HCT116 (cell line): ENCODE results near the gene GAB4. TPM values are rescaled to one million over a fixed set of nuclear protein-coding genes. Genes with fewer than 3 reads are reported as not detected.

Source experiments
- ATAC-seq: fragments of 200-7000 bp; cut with Tn5 transposase; 2 replicates; pipeline ENCODE4 v1.9.1; 2020; ENCODE audit warnings: mild to moderate bottlenecking, moderate library complexity
- BruUV-seq: library from RNA; stranded (reverse); fragments of 400-500 nt; replicated peaks from 2 replicates; lab custom pipeline; 2021; lab: Mats Ljungman, UMichigan
- CTCF ChIA-PET: fragments of 300-600 bp; sonication (Branson Sonifier 250); formaldehyde crosslinking; loops from one replicate; lab custom pipeline; 2021; ENCODE audit warnings: antibody characterized with exemption; lab: Charles Lee
- POLR2A ChIA-PET: fragments of 300-600, 350-600 bp; sonication (Branson Sonifier 250); formaldehyde crosslinking; loops from one replicate; lab custom pipeline; 2021; ENCODE audit warnings: antibody characterized with exemption; lab: Charles Lee
- RAD21 ChIA-PET, 2 experiments: fragments of 300-600 bp; sonication (Branson Sonifier 250); formaldehyde crosslinking; loops; one replicate each; lab custom pipeline; 2023; ENCODE audit warnings: low total read pairs in 2 of 2; ENCODE audit not compliant: uncharacterized antibody in 2 of 2, unreplicated experiment in 2 of 2, low non-redundant PET in 1 of 2; lab: Charles Lee
- DNase-seq: peaks from one replicate; pipeline ENCODE4 v3.0.0-alpha.2; 2010; ENCODE audit warnings: low read depth, low spot score
- H2AFZ ChIP-seq: fragments of 200-600 bp; shearing (Covaris generic), sonication (generic); 2 replicates; pipeline ENCODE4 v1.6.1; 2017; ENCODE audit warnings: low read depth, mixed run types, mixed read lengths, antibody characterized with exemption, low read length; ENCODE audit not compliant: poor library complexity, severe bottlenecking
- H3K27ac ChIP-seq: 2 replicates; pipeline ENCODE4 v1.5.1; 2012; ENCODE audit warnings: low read depth, low read length
- H3K27me3 ChIP-seq: fragments of 200-600 bp; sonication (generic); 2 replicates; pipeline ENCODE4 v1.6.1; 2016; ENCODE audit warnings: mixed run types, low read length, mixed read lengths; ENCODE audit not compliant: insufficient read depth
- H3K36me3 ChIP-seq, 2 experiments: fragments of 200-500 bp in 1 of 2; fragments of 200-600 bp in 1 of 2; sonication (Bioruptor generic) in 1 of 2; sonication (generic) in 1 of 2; 2 replicates each; pipeline versions ENCODE4 v1.5.1 to v1.6.1; 2014 to 2016; ENCODE audit warnings: low read length in 2 of 2, inconsistent platforms in 1 of 2, mixed read lengths in 1 of 2, mixed run types in 1 of 2; ENCODE audit not compliant: insufficient read depth in 2 of 2, control insufficient read depth in 1 of 2
- H3K4me1 ChIP-seq, 2 experiments: fragments of 200-600 bp in 1 of 2; sonication (generic) in 1 of 2; 2 replicates each; pipeline versions ENCODE4 v1.5.1 to v1.6.1; 2012 to 2017; ENCODE audit warnings: low read length in 2 of 2, inconsistent platforms in 1 of 2, mild to moderate bottlenecking in 1 of 2, mixed read lengths in 1 of 2, mixed run types in 1 of 2, moderate library complexity in 1 of 2; ENCODE audit not compliant: insufficient read depth in 2 of 2, control insufficient read depth in 1 of 2
- H3K4me2 ChIP-seq: fragments of 200-600 bp; sonication (generic); 2 replicates; pipeline ENCODE4 v1.6.1; 2017; ENCODE audit warnings: mixed run types, low read length, mixed read lengths
- H3K4me3 ChIP-seq, 2 experiments: fragments of 200-600 bp in 1 of 2; sonication (generic) in 1 of 2; replicated peaks in 1 of 2; 2 replicates each; pipeline ENCODE4 v1.5.1; 2011 to 2016; ENCODE audit warnings: low read length in 2 of 2, control low read depth in 1 of 2, low read depth in 1 of 2, mild to moderate bottlenecking in 1 of 2, mixed read lengths in 1 of 2, mixed run types in 1 of 2
- H3K79me2 ChIP-seq: fragments of 200-600 bp; sonication (generic); 2 replicates; pipeline ENCODE4 v1.6.1; 2017; ENCODE audit warnings: mild to moderate bottlenecking, mixed run types, low read length, moderate library complexity, mixed read lengths; ENCODE audit not compliant: insufficient read depth
- H3K9ac ChIP-seq: fragments of 200-600 bp; sonication (generic); 2 replicates; pipeline ENCODE4 v1.6.1; 2016; ENCODE audit warnings: low read length, mixed read lengths
- H3K9me2 ChIP-seq: fragments of 200-600 bp; sonication (generic), shearing (Covaris generic); 2 replicates; pipeline ENCODE4 v1.6.1; 2017; ENCODE audit warnings: mixed run types, mild to moderate bottlenecking, moderate library complexity; ENCODE audit not compliant: insufficient read depth
- H3K9me3 ChIP-seq, 2 experiments: fragments of 200-500 bp in 1 of 2; fragments of 200-600 bp in 1 of 2; sonication (Bioruptor generic) in 1 of 2; sonication (generic) in 1 of 2; 2 replicates each; pipeline ENCODE4 v1.6.1; 2014 to 2017; ENCODE audit warnings: low read length in 2 of 2, mixed read lengths in 2 of 2, inconsistent platforms in 1 of 2, low read depth in 1 of 2, mild to moderate bottlenecking in 1 of 2, mixed run types in 1 of 2, moderate library complexity in 1 of 2; ENCODE audit not compliant: control insufficient read depth in 1 of 2, insufficient read depth in 1 of 2
- H4K20me1 ChIP-seq: fragments of 200-600 bp; sonication (generic), shearing (Covaris generic); 2 replicates; pipeline ENCODE4 v1.6.1; 2017; ENCODE audit warnings: mixed run types, mild to moderate bottlenecking, moderate library complexity; ENCODE audit not compliant: insufficient read depth
- CBX3 ChIP-seq: IDR thresholded peaks from 2 replicates; pipeline ENCODE4 v1.6.1; 2012; ENCODE audit warnings: low read depth
- CTCF ChIP-seq, 3 experiments: fragments of 200-600 bp in 1 of 3; sonication (generic) in 1 of 3; IDR thresholded peaks in 2 of 3; conservative IDR thresholded peaks in 1 of 3; 2 replicates each; pipeline ENCODE4 v1.5.1; 2012 to 2017; ENCODE audit warnings: low read depth in 2 of 3, low read length in 2 of 3, antibody characterized with exemption in 1 of 3, borderline replicate concordance in 1 of 3, control low read depth in 1 of 3, mild to moderate bottlenecking in 1 of 3, mixed read lengths in 1 of 3, mixed run types in 1 of 3, moderate library complexity in 1 of 3; ENCODE audit not compliant: insufficient read depth in 1 of 3
- EGR1 ChIP-seq: IDR thresholded peaks from 2 replicates; pipeline ENCODE4 v1.6.1; 2012; ENCODE audit warnings: low read depth
- ELF1 ChIP-seq: IDR thresholded peaks from 2 replicates; pipeline ENCODE4 v1.6.1; 2012; ENCODE audit warnings: low read depth, borderline replicate concordance
- EZH2phosphoT487 ChIP-seq: fragments of 200-600 bp; IDR thresholded peaks from 2 replicates; pipeline ENCODE4 v1.6.1; 2018; ENCODE audit warnings: antibody characterized with exemption, borderline replicate concordance
- FOSL1 ChIP-seq: IDR thresholded peaks from 2 replicates; pipeline ENCODE4 v1.6.1; 2012; ENCODE audit warnings: low read depth
- JUND ChIP-seq: IDR thresholded peaks from 2 replicates; pipeline ENCODE4 v1.6.1; 2012
- POLR2A ChIP-seq: IDR thresholded peaks from 2 replicates; pipeline ENCODE4 v1.7.0; 2011; ENCODE audit warnings: borderline replicate concordance; ENCODE audit not compliant: insufficient read depth, insufficient read length; ENCODE audit errors: extremely low read depth
- POLR2AphosphoS5 ChIP-seq: IDR thresholded peaks from 2 replicates; pipeline ENCODE4 v1.6.1; 2011; ENCODE audit warnings: mild to moderate bottlenecking, low read depth, low read length, moderate library complexity
- RAD21 ChIP-seq: IDR thresholded peaks from 2 replicates; pipeline ENCODE4 v1.6.1; 2012; ENCODE audit warnings: low read depth, mild to moderate bottlenecking
- REST ChIP-seq: IDR thresholded peaks from 2 replicates; pipeline ENCODE4 v1.6.1; 2012; ENCODE audit warnings: low read depth
- SIN3A ChIP-seq: IDR thresholded peaks from 2 replicates; pipeline ENCODE4 v1.6.1; 2012; ENCODE audit warnings: low read depth
- SP1 ChIP-seq: IDR thresholded peaks from 2 replicates; pipeline ENCODE4 v1.6.1; 2012; ENCODE audit warnings: low read depth
- TCF7L2 ChIP-seq: IDR thresholded peaks from 2 replicates; pipeline ENCODE4 v1.7.0; 2011; ENCODE audit warnings: borderline replicate concordance, inconsistent platforms; ENCODE audit not compliant: insufficient read depth, insufficient read length; ENCODE audit errors: extremely low read depth
- YY1 ChIP-seq: IDR thresholded peaks from 2 replicates; pipeline ENCODE4 v1.6.1; 2011; ENCODE audit warnings: low read length, low read depth, moderate library complexity, mild to moderate bottlenecking; ENCODE audit not compliant: insufficient replicate concordance; ENCODE audit errors: extremely low read depth
- ZFX ChIP-seq: fragments of 450-650 bp; IDR thresholded peaks from 2 replicates; pipeline ENCODE4 v1.6.1; 2017
- intact Hi-C: fragments of 100-400 bp; cut with micrococcal nuclease; formaldehyde crosslinking; loops from 2 replicates; pipeline ENCODE4 v1.10.0; 2022
- total RNA-seq: library from RNA; stranded (reverse); gene quantifications from one replicate; pipeline ENCODE4 v1.2.1, GENCODE V29; 2021; ENCODE audit not compliant: unreplicated experiment

GAB4 gene
- total RNA-seq, 1 experiment from 2014 or later, result not detected

GRCh38 chr22:16965560-16965959 lies 42.5 kb downstream of the GAB4 start:
- ATAC-seq (no peak), DNase-seq (no peak)
- CTCF ChIA-PET, result no interaction called here
- H3K27ac ChIP-seq, result no peak overlapping the region
- H3K36me3 ChIP-seq, result no peaks in the 10 kb centered on the region
- no peak overlapping the region for H3K9ac ChIP-seq
- RAD21 ChIA-PET, result no interaction called here
- peaks cover 0 to 5% of the 10 kb centered on the region in 2 experiments; a peak in 2 of 4 replicates for H3K4me1 ChIP-seq
- no peaks in the 10 kb centered on the region for H3K9me3 ChIP-seq
- peaks cover 16% of the 10 kb centered on the region; the same call in 1 of the 2 replicates for H3K27me3 ChIP-seq
- TF ChIP-seq SP1 (no peak), FOSL1 (no peak), SIN3A (no peak), EZH2phosphoT487 (no peak), POLR2A (no peak), REST (no peak), RAD21 (no peak), YY1 (no peak), EGR1 (no peak), CBX3 (no peak), CTCF (IDR thresholded peaks at IDR 0.05 in 2 of 3, conservative IDR thresholded peaks at IDR 0.05 in 1 of 3; ENCODE audit: borderline replicate concordance in 1 of 3, insufficient read depth in 1 of 3, low read depth in 2 of 3, low read length in 2 of 3) (no peak), TCF7L2 (no peak), ZFX (no peak), ELF1 (no peak), JUND (no peak), POLR2AphosphoS5 (no peak)
- no peak overlapping the region for H3K4me3 ChIP-seq
- H3K9me2 ChIP-seq, result no peaks in the 10 kb centered on the region
- POLR2A ChIA-PET, result no interaction called here
- no peaks in the 10 kb centered on the region for H3K79me2 ChIP-seq
- H4K20me1 ChIP-seq, result no peaks in the 10 kb centered on the region
- no TSS peak for BruUV-seq
- intact Hi-C loops, result no loop called here
- H2AFZ ChIP-seq, result no peak overlapping the region
- H3K4me2 ChIP-seq, result no peak overlapping the region
